ENCODE data around the gene TMEM178B.

TMEM178B gene

GRCh38 chr7:141442781-141443180, 368.9 kb downstream of the TMEM178B start:
- no peak for DNase-seq

- DNase-seq = no peak
Observed at GRCh38 chr7:141444961-141445360, 371.1 kb downstream of the TMEM178B start.

GRCh38 chr7:141451232-141451631, 377.4 kb downstream of the TMEM178B start:
- no peak for DNase-seq

- DNase-seq = no peak
Observed at GRCh38 chr7:141452911-141453310, 379.0 kb downstream of the TMEM178B start.

- no peak for DNase-seq
Observed at GRCh38 chr7:141454338-141454737, 380.5 kb downstream of the TMEM178B start.

- no peak for DNase-seq
Observed at GRCh38 chr7:141455723-141456122, 381.9 kb downstream of the TMEM178B start.

- DNase-seq = no peak
Observed at GRCh38 chr7:141456298-141456697, 382.4 kb downstream of the TMEM178B start.

GRCh38 chr7:141456711-141457110, 382.8 kb downstream of the TMEM178B start:
- DNase-seq = no peak

- no peak for DNase-seq
Observed at GRCh38 chr7:141460781-141461715, 387.2 kb downstream of the TMEM178B start.

- DNase-seq = no peak
Observed at GRCh38 chr7:141461924-141462323, 388.1 kb downstream of the TMEM178B start.

GRCh38 chr7:141462958-141463357, 389.1 kb downstream of the TMEM178B start:
- DNase-seq = no peak

GRCh38 chr7:141463986-141464385, 390.1 kb downstream of the TMEM178B start:
- DNase-seq = no peak

GRCh38 chr7:141464551-141464950, 390.7 kb downstream of the TMEM178B start:
- DNase-seq = no peak

- no peak for DNase-seq
Observed at GRCh38 chr7:141466151-141466904, 392.5 kb downstream of the TMEM178B start.

- no peak for DNase-seq
Observed at GRCh38 chr7:141468341-141468740, 394.5 kb downstream of the TMEM178B start.

GRCh38 chr7:141475679-141476078, 401.8 kb downstream of the TMEM178B start:
- no peak for DNase-seq

- DNase-seq = no peak
Observed at GRCh38 chr7:141477865-141478264, 404.0 kb downstream of the TMEM178B start.

GRCh38 chr7:141478845-141479244, 405.0 kb downstream of the TMEM178B start:
- DNase-seq = no peak

- DNase-seq = no peak
Observed at GRCh38 chr7:141480953-141481352, 407.1 kb downstream of the TMEM178B start.

GRCh38 chr7:141481971-141482370, 408.1 kb downstream of the TMEM178B start:
- no peak for DNase-seq

GRCh38 chr7:141483044-141483443, 409.2 kb downstream of the TMEM178B start:
- DNase-seq = no peak

- no peak for DNase-seq
Observed at GRCh38 chr7:141484907-141485306, 411.0 kb downstream of the TMEM178B start.

- no peak for DNase-seq
Observed at GRCh38 chr7:141486959-141487358, 413.1 kb downstream of the TMEM178B start.

GRCh38 chr7:141490474-141490873, 416.6 kb downstream of the TMEM178B start:
- no peak for DNase-seq

All from inflammatory macrophage treated with lipopolysaccharide for 1 hour (primary cell).